GM18511 (cell line): ENCODE measurements around the gene PRKCE.
A peak's percentile ranks its signal among the peaks of the same experiment; 100 is the strongest.
"Not testable (repeated sequence)": the region's sequence is repeated elsewhere in the genome, so short reads cannot be mapped to it uniquely, and the experiment has no call there.

ENCODE experiments used
- ATAC-seq: cut with Tn5 transposase; IDR thresholded peaks from one replicate; pipeline ENCODE4 v1.9.1; 2021; ENCODE audit warnings: mild to moderate bottlenecking, moderate library complexity; ENCODE audit not compliant: unreplicated experiment

Gene PRKCE

GRCh38 chr2:45901468-45902032 is 250.1 kb downstream of the PRKCE start:
- ATAC-seq: no peak

- no peak for ATAC-seq
Observed at GRCh38 chr2:45902380-45902779, 250.9 kb downstream of the PRKCE start.

- no peak for ATAC-seq
Observed at GRCh38 chr2:45902781-45903375, 251.4 kb downstream of the PRKCE start.

- ATAC-seq: peak; percentile 83
Observed at GRCh38 chr2:45904267-45904945, 252.9 kb downstream of the PRKCE start.

- no peak for ATAC-seq
Observed at GRCh38 chr2:45904946-45905631, 253.6 kb downstream of the PRKCE start.

GRCh38 chr2:45905632-45905958 is 254.1 kb downstream of the PRKCE start:
- no peak for ATAC-seq

- no peak for ATAC-seq
Observed at GRCh38 chr2:45907592-45907991, 256.1 kb downstream of the PRKCE start.

- ATAC-seq: no peak
Observed at GRCh38 chr2:45908316-45909170, 257.1 kb downstream of the PRKCE start.

GRCh38 chr2:45909171-45909565 is 257.7 kb downstream of the PRKCE start:
- ATAC-seq: no peak

- peak; percentile 86 for ATAC-seq
Observed at GRCh38 chr2:45909677-45910191, 258.3 kb downstream of the PRKCE start.

GRCh38 chr2:45910473-45911060 is 259.1 kb downstream of the PRKCE start:
- ATAC-seq: no peak

GRCh38 chr2:45911538-45911937 is 260.1 kb downstream of the PRKCE start:
- ATAC-seq: no peak

GRCh38 chr2:45912109-45912508 is 260.6 kb downstream of the PRKCE start:
- no peak for ATAC-seq

- no peak for ATAC-seq
Observed at GRCh38 chr2:45913539-45913938, 262.1 kb downstream of the PRKCE start.

GRCh38 chr2:45915523-45915922 is 264.0 kb downstream of the PRKCE start:
- ATAC-seq: no peak

- ATAC-seq: not testable (repeated sequence)
Observed at GRCh38 chr2:45917561-45918176, 266.2 kb downstream of the PRKCE start.

GRCh38 chr2:45918463-45919159 is 267.1 kb downstream of the PRKCE start:
- peak; percentile 12 for ATAC-seq

- peak; percentile 36 for ATAC-seq
Observed at GRCh38 chr2:45919160-45919650, 267.7 kb downstream of the PRKCE start.

- ATAC-seq: peak; percentile 72
Observed at GRCh38 chr2:45919711-45920111, 268.2 kb downstream of the PRKCE start.
